ENCODE measurements around the gene COQ2. TPM values are rescaled to one million over a fixed set of nuclear protein-coding genes. Genes with fewer than 3 reads are reported as not detected.
"Not testable (repeated sequence)": the region's sequence is repeated elsewhere in the genome, so short reads cannot be mapped to it uniquely, and the experiment has no call there.

Gene COQ2
- polyA plus RNA-seq, 1 of the 3 experiments (the other 2 are of a cell fraction), result 14.8 TPM

- H3K36me3 ChIP-seq (replicated peaks in 1 of 2; ENCODE audit: control insufficient read depth in 1 of 2, insufficient read depth in 2 of 2, low read length in 1 of 2), result no peaks in the 10 kb centered on the region
- H3K9me2 ChIP-seq, result no peaks in the 10 kb centered on the region
- no peak overlapping the region for H3K27ac ChIP-seq (ENCODE audit: low read depth in 2 of 2, low read length in 1 of 2)
- POLR2A ChIA-PET, result no interaction called here
- H2AFZ ChIP-seq (ENCODE audit: low read depth), result no peak overlapping the region
- H3K9ac ChIP-seq, result no peak overlapping the region
- no peaks in the 10 kb centered on the region for H3K79me2 ChIP-seq (ENCODE audit: insufficient read depth)
- TF ChIP-seq FOSL2 (IDR thresholded peaks at IDR 0.05; ENCODE audit: borderline replicate concordance, low read depth) (no peak), FOXJ3 (CRISPR knock-in tag; IDR thresholded peaks at IDR 0.05) (no peak), ZBTB33 (IDR thresholded peaks at IDR 0.05; ENCODE audit: borderline replicate concordance, low read depth) (no peak), YY1 (IDR thresholded peaks at IDR 0.05; ENCODE audit: low read depth) (no peak), PBX3 (IDR thresholded peaks at IDR 0.05) (no peak)
- no peak overlapping the region for H3K4me2 ChIP-seq
- 87% methylated on average over 2 of the region's 2 CpGs for WGBS (ENCODE audit: low lambda C conversion rate)
- DNase-seq, result no peak
- H4K20me1 ChIP-seq (ENCODE audit: insufficient read depth), result no peaks in the 10 kb centered on the region
- CTCF ChIA-PET, result interaction anchor here (1.4 to 1.6 kb wide), 2 partner anchors 23 to 44 kb away, joined by 3 to 4 read pairs; no protein-coding TSS in a partner anchor
- H3F3A ChIP-seq (replicated peaks; ENCODE audit: insufficient read depth), result no peaks in the 10 kb centered on the region
- H3K9me3 ChIP-seq, result no peaks in the 10 kb centered on the region
- no peak overlapping the region for H3K4me3 ChIP-seq (ENCODE audit: low read depth in 2 of 2, low read length in 1 of 2)
- H3K4me1 ChIP-seq (ENCODE audit: control insufficient read depth in 1 of 2, insufficient read depth in 2 of 2, low read depth in 1 of 2, low read length in 1 of 2), result no peaks in the 10 kb centered on the region
- H3K27me3 ChIP-seq (ENCODE audit: insufficient read depth), result no peaks in the 10 kb centered on the region
These were observed 47.0 kb downstream of the COQ2 start for GRCh38 chr4:83237591-83237990.

GRCh38 chr4:83235645-83236133, 48.9 kb downstream of the COQ2 start:
- H3K79me2 ChIP-seq (ENCODE audit: insufficient read depth); H3K36me3 ChIP-seq (replicated peaks in 1 of 2; ENCODE audit: control insufficient read depth in 1 of 2, insufficient read depth in 2 of 2, low read length in 1 of 2); H3K4me2 ChIP-seq; H3K4me3 ChIP-seq (ENCODE audit: low read depth in 2 of 2, low read length in 1 of 2); POLR2A ChIA-PET; CTCF ChIA-PET; H3F3A ChIP-seq (replicated peaks; ENCODE audit: insufficient read depth); H3K27me3 ChIP-seq (ENCODE audit: insufficient read depth); H4K20me1 ChIP-seq (ENCODE audit: insufficient read depth); DNase-seq; H3K9me2 ChIP-seq; H3K4me1 ChIP-seq (ENCODE audit: control insufficient read depth in 1 of 2, insufficient read depth in 2 of 2, low read depth in 1 of 2, low read length in 1 of 2); H2AFZ ChIP-seq (ENCODE audit: low read depth); H3K27ac ChIP-seq (ENCODE audit: low read depth in 2 of 2, low read length in 1 of 2); H3K9me3 ChIP-seq; H3K9ac ChIP-seq: not testable (repeated sequence)
- 93% methylated on average over 3 of the region's 3 CpGs for WGBS (ENCODE audit: low lambda C conversion rate)

- Histone ChIP-seq H4K20me1 (ENCODE audit: insufficient read depth) (no peaks in the 10 kb centered on the region), H2AFZ (ENCODE audit: low read depth) (no peak overlapping the region), H3K36me3 (replicated peaks in 1 of 2; ENCODE audit: control insufficient read depth in 1 of 2, insufficient read depth in 2 of 2, low read length in 1 of 2) (no peaks in the 10 kb centered on the region), H3K4me3 (ENCODE audit: low read depth in 2 of 2, low read length in 1 of 2) (no peak overlapping the region), H3K79me2 (ENCODE audit: insufficient read depth) (no peaks in the 10 kb centered on the region), H3K9me2 (no peaks in the 10 kb centered on the region), H3F3A (replicated peaks; ENCODE audit: insufficient read depth) (no peaks in the 10 kb centered on the region), H3K9me3 (no peaks in the 10 kb centered on the region), H3K4me2 (no peak overlapping the region), H3K27me3 (ENCODE audit: insufficient read depth) (no peaks in the 10 kb centered on the region), H3K9ac (no peak overlapping the region), H3K4me1 (ENCODE audit: control insufficient read depth in 1 of 2, insufficient read depth in 2 of 2, low read depth in 1 of 2, low read length in 1 of 2) (no peaks in the 10 kb centered on the region), H3K27ac (ENCODE audit: low read depth in 2 of 2, low read length in 1 of 2) (no peak overlapping the region)
- ChIA-PET CTCF (no interaction called here), POLR2A (no interaction called here)
- DNase-seq, result no peak
- WGBS (ENCODE audit: low lambda C conversion rate), result 84% methylated on average over 4 of the region's 4 CpGs
- TF ChIP-seq RXRA (IDR thresholded peaks at IDR 0.05; ENCODE audit: borderline replicate concordance, low read depth) (no peak), POLR2AphosphoS5 (IDR thresholded peaks at IDR 0.05; ENCODE audit: low read depth, low read length) (no peak), MEF2A (IDR thresholded peaks at IDR 0.05; ENCODE audit: borderline replicate concordance, low read depth) (no peak), RFX5 (IDR thresholded peaks at IDR 0.05; ENCODE audit: low read length) (no peak), GABPA (IDR thresholded peaks at IDR 0.05; ENCODE audit: low read depth) (no peak), GATA2 (CRISPR knock-in tag; IDR thresholded peaks at IDR 0.05) (no peak), FOXJ3 (CRISPR knock-in tag; IDR thresholded peaks at IDR 0.05) (no peak), SMC3 (IDR thresholded peaks at IDR 0.05; ENCODE audit: low read depth, low read length) (no peak), USF2 (IDR thresholded peaks at IDR 0.05; ENCODE audit: borderline replicate concordance, low read depth, low read length) (no peak), RCOR1 (IDR thresholded peaks at IDR 0.05; ENCODE audit: low read length) (no peak), FOXM1 (IDR thresholded peaks at IDR 0.05; ENCODE audit: low read depth) (no peak), YY1 (IDR thresholded peaks at IDR 0.05; ENCODE audit: low read depth) (no peak), EP300 (IDR thresholded peaks at IDR 0.05; ENCODE audit: borderline replicate concordance in 1 of 2, low read depth in 1 of 2, low read length in 1 of 2) (no peak), CHD2 (IDR thresholded peaks at IDR 0.05; ENCODE audit: low read length, partially characterized antibody) (no peak), NFIC (IDR thresholded peaks at IDR 0.05; ENCODE audit: borderline replicate concordance) (no peak), NRF1 (IDR thresholded peaks at IDR 0.05; ENCODE audit: low read depth, low read length) (no peak)
These were observed 49.5 kb downstream of the COQ2 start for GRCh38 chr4:83234902-83235644.

Measured in SK-N-SH (cell line).